GM23338 (cell line): ENCODE data around the gene GRIA3. TPM values are rescaled to one million over a fixed set of nuclear protein-coding genes. Genes with fewer than 3 reads are reported as not detected.

Source experiments
- ATAC-seq: fragments of 200-7000 bp; cut with Tn5 transposase; 3 replicates; pipeline ENCODE4 v1.9.1; 2020
- DNase-seq: peaks from one replicate; pipeline ENCODE4 v3.0.0-alpha.2; 2015; ENCODE audit warnings: low spot score
- H2AFZ ChIP-seq: fragments of 200-600 bp; sonication (generic); 2 replicates; pipeline ENCODE4 v1.8.0; 2016; ENCODE audit warnings: antibody characterized with exemption, mild to moderate bottlenecking, moderate library complexity
- H3F3A ChIP-seq: fragments of 200-600 bp; sonication (generic); replicated peaks from 2 replicates; pipeline ENCODE4 v1.8.0; 2017; ENCODE audit warnings: antibody characterized with exemption, mixed run types, low read depth
- H3K27ac ChIP-seq: fragments of 200-600 bp; sonication (generic); 2 replicates; pipeline ENCODE4 v1.6.1; 2016; ENCODE audit warnings: low read depth
- H3K27me3 ChIP-seq: fragments of 200-600 bp; sonication (generic); 2 replicates; pipeline ENCODE4 v1.8.0; 2016; ENCODE audit warnings: mild to moderate bottlenecking, mixed run types, moderate library complexity; ENCODE audit not compliant: insufficient read depth
- H3K36me3 ChIP-seq: fragments of 200-600 bp; sonication (generic); 2 replicates; pipeline ENCODE4 v1.8.0; 2016; ENCODE audit warnings: mild to moderate bottlenecking; ENCODE audit not compliant: insufficient read depth
- H3K4me1 ChIP-seq: fragments of 200-600 bp; sonication (generic); 2 replicates; pipeline ENCODE4 v1.8.0; 2016; ENCODE audit warnings: mild to moderate bottlenecking, moderate library complexity; ENCODE audit not compliant: insufficient read depth
- H3K4me2 ChIP-seq: fragments of 200-600 bp; sonication (generic); 2 replicates; pipeline ENCODE4 v1.7.1; 2017; ENCODE audit warnings: mixed run types
- H3K4me3 ChIP-seq: fragments of 200-600 bp; sonication (generic); 2 replicates; pipeline ENCODE4 v1.6.1; 2016; ENCODE audit warnings: mixed run types
- H3K79me2 ChIP-seq: fragments of 200-600 bp; sonication (generic); replicated peaks from 2 replicates; pipeline ENCODE4 v1.8.0; 2017; ENCODE audit warnings: mild to moderate bottlenecking; ENCODE audit not compliant: insufficient read depth
- H3K9me2 ChIP-seq: fragments of 200-600 bp; sonication (generic); 2 replicates; pipeline ENCODE4 v1.8.0; 2017; ENCODE audit not compliant: insufficient read depth
- H4K20me1 ChIP-seq: fragments of 200-600 bp; sonication (generic); replicated peaks from 2 replicates; pipeline ENCODE4 v1.8.0; 2017; ENCODE audit warnings: mild to moderate bottlenecking; ENCODE audit not compliant: insufficient read depth
- H3K27ac Mint-ChIP-seq: 2 replicates; pipeline ENCODE4 v1.8.0; 2020; ENCODE audit warnings: inconsistent platforms, mild to moderate bottlenecking, moderate library complexity, mixed read lengths
- H3K27me3 Mint-ChIP-seq: 3 replicates; pipeline ENCODE4 v1.8.0; 2022; ENCODE audit warnings: low read depth, mild to moderate bottlenecking, moderate library complexity, mixed read lengths, inconsistent platforms; ENCODE audit not compliant: insufficient read depth, poor library complexity
- H3K36me3 Mint-ChIP-seq: 3 replicates; pipeline ENCODE4 v1.8.0; 2021; ENCODE audit warnings: low read depth, mild to moderate bottlenecking, inconsistent platforms, moderate library complexity, mixed read lengths
- H3K4me1 Mint-ChIP-seq: 3 replicates; pipeline ENCODE4 v1.8.0; 2020; ENCODE audit warnings: mild to moderate bottlenecking, inconsistent platforms, mixed read lengths
- H3K4me3 Mint-ChIP-seq: 3 replicates; pipeline ENCODE4 v1.8.0; 2021; ENCODE audit warnings: moderate library complexity, mild to moderate bottlenecking, inconsistent platforms, mixed read lengths
- H3K9me3 Mint-ChIP-seq: 3 replicates; pipeline ENCODE4 v1.8.0; 2020; ENCODE audit warnings: moderate library complexity, mild to moderate bottlenecking, inconsistent platforms, mixed read lengths
- CREB1 ChIP-seq: fragments of 250-450 bp; sonication (Bioruptor Pico); IDR thresholded peaks from 2 replicates; pipeline ENCODE4 v1.5.0; 2020; ENCODE audit warnings: low read depth, mild to moderate bottlenecking, moderate library complexity
- ETS1 ChIP-seq: IDR thresholded peaks from 2 replicates; pipeline ENCODE4 v1.6.1; 2016; ENCODE audit warnings: antibody characterized with exemption
- EZH2 ChIP-seq: fragments of 200-600 bp; sonication (generic); IDR thresholded peaks from one replicate; pipeline ENCODE4 v1.8.0; 2017; ENCODE audit warnings: antibody characterized with exemption, mild to moderate bottlenecking, low read depth; ENCODE audit not compliant: unreplicated experiment
- EZH2phosphoT487 ChIP-seq: fragments of 200-600 bp; sonication (generic); IDR thresholded peaks from one replicate; pipeline ENCODE4 v1.8.1; 2018; ENCODE audit warnings: antibody characterized with exemption; ENCODE audit not compliant: unreplicated experiment
- JUNB ChIP-seq: IDR thresholded peaks from one replicate; pipeline ENCODE4 v1.6.1; 2016; ENCODE audit warnings: antibody characterized with exemption; ENCODE audit not compliant: unreplicated experiment
- NANOG ChIP-seq: IDR thresholded peaks from 2 replicates; pipeline ENCODE4 v1.6.1; 2016; ENCODE audit warnings: antibody characterized with exemption, borderline replicate concordance
- POLR2AphosphoS5 ChIP-seq: IDR thresholded peaks from 2 replicates; pipeline ENCODE4 v1.6.1; 2016; ENCODE audit warnings: antibody characterized with exemption, low read depth
- REST ChIP-seq: IDR thresholded peaks from one replicate; pipeline ENCODE4 v1.6.1; 2018; ENCODE audit warnings: antibody characterized with exemption; ENCODE audit not compliant: unreplicated experiment
- STAT1 ChIP-seq: IDR thresholded peaks from one replicate; pipeline ENCODE4 v1.6.1; 2016; ENCODE audit warnings: antibody characterized with exemption; ENCODE audit not compliant: unreplicated experiment
- ZNF114 ChIP-seq: fragments of 250-450 bp; sonication (Bioruptor Pico); IDR thresholded peaks from 2 replicates; pipeline ENCODE4 v1.5.0; 2020; ENCODE audit warnings: mild to moderate bottlenecking, moderate library complexity
- ZNF331 ChIP-seq: fragments of 250-450 bp; sonication (Bioruptor Pico); IDR thresholded peaks from 2 replicates; pipeline ENCODE4 v1.5.0; 2020; ENCODE audit warnings: low read depth, mild to moderate bottlenecking, moderate library complexity
- ZNF462 ChIP-seq: fragments of 250-450 bp; sonication (Bioruptor Pico); IDR thresholded peaks from 2 replicates; pipeline ENCODE4 v1.5.0; 2020; ENCODE audit warnings: mild to moderate bottlenecking, moderate library complexity
- polyA plus RNA-seq: library from polyadenylated mRNA; unstranded; fragments of >200 nt; fragmentation: Nextera tagmentation; extraction: Ambion mirVana; gene quantifications from 2 replicates; pipeline ENCODE4 v1.2.1, GENCODE V29; 2016
- total RNA-seq: library from RNA; depleted of rRNA; stranded (reverse); fragments of >200 nt; shearing (Covaris generic); gene quantifications from 2 replicates; pipeline ENCODE4 v1.2.3, GENCODE V29; 2014

Gene GRIA3
- total and polyA plus RNA-seq, 2 experiments from 2014 or later: 2.7 to 5.6 TPM

GRCh38 chrX:123358457-123358856 lies 174.4 kb downstream of the GRIA3 start (continued):
- TF ChIP-seq ETS1 (no peak), JUNB (no peak), ZNF331 (CRISPR knock-in tag) (no peak), STAT1 (no peak), POLR2AphosphoS5 (no peak), CREB1 (CRISPR knock-in tag) (no peak)

GRCh38 chrX:123361371-123361770 lies 177.3 kb downstream of the GRIA3 start:
- peak; percentile 5 for DNase-seq
- peaks cover 6% of the 10 kb centered on the region for H3K4me1 ChIP-seq
- H3K9me2 ChIP-seq: no peaks in the 10 kb centered on the region
- H3K4me2 ChIP-seq: no peak overlapping the region
- Mint-ChIP-seq H3K36me3 (no peaks in the 10 kb centered on the region), H3K9me3 (no peaks in the 10 kb centered on the region), H3K4me3 (no peak overlapping the region), H3K4me1 (peaks cover 19% of the 10 kb centered on the region), H3K27me3 (no peaks in the 10 kb centered on the region), H3K27ac (no peak overlapping the region)
- no peaks in the 10 kb centered on the region for H4K20me1 ChIP-seq
- ATAC-seq: no peak
- H2AFZ ChIP-seq: no peak overlapping the region
- H3K36me3 ChIP-seq: no peaks in the 10 kb centered on the region
- no peaks in the 10 kb centered on the region for H3K27me3 ChIP-seq
- H3K27ac ChIP-seq: no peak overlapping the region
- H3K79me2 ChIP-seq: no peaks in the 10 kb centered on the region
- no peak overlapping the region for H3K4me3 ChIP-seq
- H3F3A ChIP-seq: no peaks in the 10 kb centered on the region
- no peak for TF ChIP-seq JUNB
- no peak for TF ChIP-seq REST
- no peak for TF ChIP-seq ZNF114
- TF ChIP-seq ZNF462: no peak
- TF ChIP-seq NANOG: no peak
- TF ChIP-seq STAT1: no peak
- TF ChIP-seq POLR2AphosphoS5: no peak
- TF ChIP-seq ZNF331 (CRISPR knock-in tag): no peak
- TF ChIP-seq EZH2: no peak
- no peak for TF ChIP-seq EZH2phosphoT487
- TF ChIP-seq CREB1 (CRISPR knock-in tag): no peak
- no peak for TF ChIP-seq ETS1
